Pulmonary artery endothelial cell (primary cell): Measurements from ENCODE around the gene HS3ST4. TPM values are rescaled to one million over a fixed set of nuclear protein-coding genes. Genes with fewer than 3 reads are reported as not detected.

Experiments
- DNase-seq: peaks from one replicate; pipeline ENCODE4 v3.0.0-alpha.2; 2011; ENCODE audit warnings: low read depth, low spot score
- total RNA-seq: library from RNA; depleted of rRNA; stranded (reverse); fragments of >200 nt; gene quantifications from 2 replicates; pipeline ENCODE4 v1.2.3, GENCODE V29; 2014

HS3ST4 gene
- total RNA-seq, 1 donor from 2014 or later: not detected

DNA sequence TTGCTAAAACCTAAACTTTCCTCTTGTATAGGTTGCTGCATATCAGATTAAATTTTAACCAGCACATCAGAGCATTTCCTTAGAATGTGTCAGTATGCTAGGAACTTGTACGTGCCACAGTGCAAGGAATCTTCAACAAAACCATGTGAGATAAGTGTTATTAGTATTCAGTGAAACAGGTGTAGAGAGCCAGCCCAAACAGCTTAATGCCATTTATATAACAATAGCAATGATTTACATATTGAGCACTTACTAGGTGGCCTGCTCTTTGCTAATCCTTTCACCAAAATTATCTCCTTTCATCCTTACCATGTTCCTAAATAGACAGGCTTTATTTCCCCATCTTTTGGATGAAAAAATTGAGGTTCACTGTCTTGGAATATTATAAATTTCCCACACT, 485.7 kb downstream of the HS3ST4 start:
- DNase-seq: no peak

DNA sequence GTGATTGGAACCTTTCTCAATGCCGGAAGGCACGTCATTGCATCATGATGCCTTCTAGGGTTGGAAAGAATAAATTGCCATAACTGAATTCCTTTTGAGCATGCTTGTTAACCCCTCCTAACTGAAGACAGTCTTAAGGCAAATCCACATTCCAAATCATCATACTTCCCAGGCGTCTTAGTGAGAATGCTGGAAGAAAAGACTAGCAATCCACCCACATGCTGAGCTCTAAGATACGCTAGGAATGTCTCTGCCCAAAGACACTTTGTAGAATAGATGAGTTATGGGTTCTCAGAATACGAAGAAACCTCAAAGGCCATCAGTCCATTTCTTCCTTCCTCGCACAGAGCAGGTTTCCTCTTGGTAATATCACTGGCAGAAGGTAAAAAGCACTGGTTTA, 486.5 kb downstream of the HS3ST4 start:
- no peak for DNase-seq

DNA sequence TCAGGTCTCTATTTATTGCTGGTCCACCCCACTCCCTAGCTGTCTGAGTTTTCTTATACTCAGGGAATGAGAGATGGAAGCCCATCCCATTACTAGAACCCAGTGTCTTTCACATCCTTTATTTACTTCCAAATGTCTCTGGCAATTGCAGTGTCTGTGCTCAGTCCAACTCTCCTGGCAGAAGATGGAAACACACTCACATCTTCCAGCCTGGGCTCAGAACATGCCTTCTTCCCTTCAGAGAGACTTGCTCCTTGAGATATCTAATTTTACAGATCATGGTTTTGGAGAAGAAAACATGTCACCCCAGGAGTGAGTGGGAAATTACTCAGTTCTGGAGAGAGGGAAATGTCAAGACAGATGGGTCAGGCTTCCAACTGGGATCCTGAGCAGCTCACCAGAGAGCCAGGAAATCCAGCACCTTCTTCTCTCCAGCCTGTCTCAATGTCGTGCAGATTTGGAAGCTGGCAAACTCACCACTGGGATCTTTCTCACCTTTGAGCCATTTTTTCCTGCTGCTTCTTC, 494.4 kb downstream of the HS3ST4 start:
- DNase-seq: no peak
